Activated naive CD8-positive, alpha-beta T cell treated with anti-CD3 and anti-CD28 coated beads, Interleukin-2, amount 50 U/mL, for 24 hours (primary cell): Measurements from ENCODE around the gene NGRN.

ENCODE experiments used
- ATAC-seq: fragments of 150-1000 bp; cut with Tn5 transposase; one replicate; pipeline ENCODE4 v1.10.0; 2021
- DNase-seq: peaks from one replicate; pipeline ENCODE4 v3.0.0; 2021
- H3K27ac Mint-ChIP-seq: one replicate; pipeline ENCODE4 v1.8.0; 2021; ENCODE audit warnings: mild to moderate bottlenecking, mixed read lengths
- H3K27me3 Mint-ChIP-seq: one replicate; pipeline ENCODE4 v1.8.0; 2021; ENCODE audit warnings: mixed read lengths
- H3K36me3 Mint-ChIP-seq: one replicate; pipeline ENCODE4 v1.8.0; 2021; ENCODE audit warnings: low read depth, mixed read lengths
- H3K4me1 Mint-ChIP-seq: one replicate; pipeline ENCODE4 v1.8.0; 2021; ENCODE audit warnings: mixed read lengths
- H3K4me3 Mint-ChIP-seq: one replicate; pipeline ENCODE4 v1.8.0; 2021; ENCODE audit warnings: mild to moderate bottlenecking, moderate library complexity, mixed read lengths
- H3K9me3 Mint-ChIP-seq: one replicate; pipeline ENCODE4 v1.8.0; 2021; ENCODE audit warnings: mixed read lengths

Gene NGRN

GRCh38 chr15:90306560-90306959 lies 41.1 kb downstream of the NGRN start:
- DNase-seq (peak; percentile 48), ATAC-seq (peak; percentile 92)
- Mint-ChIP-seq H3K4me1 (peaks cover 40% of the 10 kb centered on the region), H3K27ac (peak overlapping the region; percentile 39), H3K27me3 (no peaks in the 10 kb centered on the region), H3K4me3 (peak overlapping the region; percentile 47), H3K36me3 (no peaks in the 10 kb centered on the region), H3K9me3 (no peaks in the 10 kb centered on the region)

DNA sequence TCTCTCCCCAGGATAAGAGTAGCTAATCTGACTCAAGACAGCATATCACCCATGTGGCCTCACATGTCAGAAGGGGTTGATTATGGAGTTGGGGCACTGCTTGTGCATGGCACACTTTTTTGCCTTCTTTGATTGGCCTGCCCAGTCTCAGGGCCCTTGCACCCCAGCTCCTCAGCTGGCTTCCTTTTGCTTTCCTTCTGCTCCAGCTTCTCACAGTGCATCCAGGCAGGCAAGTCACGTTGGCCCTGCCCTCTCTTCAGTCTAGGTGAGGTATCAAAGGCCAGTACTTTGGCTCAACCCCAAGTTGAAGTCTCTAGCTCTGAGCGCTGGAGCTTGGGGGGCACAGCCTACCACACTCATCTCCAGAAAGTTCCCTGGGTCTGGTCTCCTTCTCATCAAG lies 42.2 kb downstream of the NGRN start:
- Mint-ChIP-seq H3K9me3 (no peaks in the 10 kb centered on the region), H3K4me3 (no peak overlapping the region), H3K4me1 (peaks cover 42% of the 10 kb centered on the region), H3K27me3 (no peaks in the 10 kb centered on the region), H3K36me3 (no peaks in the 10 kb centered on the region), H3K27ac (no peak overlapping the region)
- DNase-seq, result no peak
- ATAC-seq, result no peak

- Mint-ChIP-seq H3K9me3 (no peaks in the 10 kb centered on the region), H3K36me3 (no peaks in the 10 kb centered on the region), H3K27me3 (no peaks in the 10 kb centered on the region), H3K27ac (no peak overlapping the region), H3K4me1 (peaks cover 39% of the 10 kb centered on the region), H3K4me3 (no peak overlapping the region)
- ATAC-seq (no peak), DNase-seq (no peak)
Observed at GRCh38 chr15:90309020-90309419, 43.5 kb downstream of the NGRN start.

GRCh38 chr15:90315278-90315982 lies 50.0 kb downstream of the NGRN start:
- ATAC-seq (no peak), DNase-seq (no peak)
- Mint-ChIP-seq H3K27ac (no peak overlapping the region), H3K36me3 (no peaks in the 10 kb centered on the region), H3K4me3 (no peak overlapping the region), H3K27me3 (no peaks in the 10 kb centered on the region), H3K4me1 (peaks cover 14% of the 10 kb centered on the region), H3K9me3 (no peaks in the 10 kb centered on the region)

GRCh38 chr15:90316139-90316538 lies 50.7 kb downstream of the NGRN start:
- no peak overlapping the region for H3K27ac Mint-ChIP-seq
- H3K27me3 Mint-ChIP-seq, result no peaks in the 10 kb centered on the region
- DNase-seq (no peak), ATAC-seq (no peak)
- H3K4me3 Mint-ChIP-seq, result no peak overlapping the region
- H3K36me3 Mint-ChIP-seq, result no peaks in the 10 kb centered on the region
- peaks cover 14% of the 10 kb centered on the region for H3K4me1 Mint-ChIP-seq
- H3K9me3 Mint-ChIP-seq, result no peaks in the 10 kb centered on the region

GRCh38 chr15:90318591-90318990 lies 53.1 kb downstream of the NGRN start:
- no peaks in the 10 kb centered on the region for H3K9me3 Mint-ChIP-seq
- peaks cover 3% of the 10 kb centered on the region for H3K4me1 Mint-ChIP-seq
- H3K27me3 Mint-ChIP-seq, result no peaks in the 10 kb centered on the region
- no peak for ATAC-seq
- H3K4me3 Mint-ChIP-seq, result no peak overlapping the region
- DNase-seq, result no peak
- H3K36me3 Mint-ChIP-seq, result no peaks in the 10 kb centered on the region
- no peak overlapping the region for H3K27ac Mint-ChIP-seq

- ATAC-seq (peak; percentile 98), DNase-seq (peak; percentile 64)
- Mint-ChIP-seq H3K27ac (no peak overlapping the region), H3K36me3 (no peaks in the 10 kb centered on the region), H3K9me3 (no peaks in the 10 kb centered on the region), H3K27me3 (no peaks in the 10 kb centered on the region), H3K4me3 (no peak overlapping the region), H3K4me1 (peaks cover 3% of the 10 kb centered on the region)
Observed at GRCh38 chr15:90320062-90320884, 54.8 kb downstream of the NGRN start.

DNA sequence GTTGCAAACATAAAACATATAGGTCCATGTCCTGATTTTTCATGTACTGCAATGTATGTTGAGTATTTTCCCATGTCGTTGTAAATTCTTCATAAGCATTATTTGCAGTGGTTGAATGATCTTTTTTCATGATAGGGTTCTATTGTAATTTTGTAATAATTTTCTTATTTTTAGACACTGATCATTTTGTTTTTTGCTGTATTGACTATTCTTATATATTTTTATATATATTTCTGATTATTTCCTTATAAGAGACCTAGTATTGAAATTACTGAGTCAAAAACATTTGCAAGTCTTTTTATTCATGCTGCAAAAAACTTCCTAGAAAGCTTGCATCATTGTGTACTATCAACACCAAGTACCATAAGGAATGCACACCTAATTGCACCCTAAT lies 55.4 kb downstream of the NGRN start:
- no peak for DNase-seq
- H3K4me3 Mint-ChIP-seq, result no peak overlapping the region
- H3K27me3 Mint-ChIP-seq, result no peaks in the 10 kb centered on the region
- no peaks in the 10 kb centered on the region for H3K9me3 Mint-ChIP-seq
- no peak overlapping the region for H3K27ac Mint-ChIP-seq
- no peaks in the 10 kb centered on the region for H3K36me3 Mint-ChIP-seq
- H3K4me1 Mint-ChIP-seq, result peaks cover 6% of the 10 kb centered on the region
- no peak for ATAC-seq
